ENCODE results near the gene ALDH1L1.

Gene ALDH1L1

DNA sequence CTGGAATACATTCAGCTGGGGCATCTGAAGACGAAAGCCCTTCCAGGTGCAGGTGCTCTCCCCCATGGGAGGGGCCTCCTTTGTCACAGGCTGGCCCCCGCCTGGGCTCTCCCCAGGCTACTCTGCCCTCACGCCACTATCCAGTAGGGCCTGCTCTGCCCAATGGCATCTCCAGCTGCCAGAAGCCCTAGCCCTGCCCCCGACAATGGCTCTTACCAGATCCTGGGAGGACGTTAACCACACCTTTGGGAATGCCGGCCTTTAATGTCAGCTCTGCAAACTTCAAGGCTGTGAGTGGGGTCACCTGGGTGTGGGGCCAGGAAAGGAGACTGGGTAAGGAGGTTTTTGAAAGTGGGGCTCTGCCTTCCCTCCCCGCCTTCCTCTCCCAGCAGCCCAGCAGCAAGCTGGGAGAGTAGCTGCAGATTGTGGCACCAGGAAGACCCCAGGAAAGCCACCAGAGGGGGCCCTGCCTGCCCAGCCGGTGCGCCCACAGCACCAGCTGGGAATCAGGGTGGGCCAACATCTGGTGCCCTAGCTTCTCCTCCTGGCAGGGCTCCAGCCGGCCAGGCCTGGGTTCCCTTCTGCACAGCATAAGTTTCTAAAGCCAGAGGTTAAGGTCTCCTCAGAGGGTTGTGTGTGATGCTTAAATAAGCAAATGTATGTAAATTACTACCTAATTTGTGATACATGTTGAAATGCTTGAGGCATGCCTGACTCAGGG, 56.1 kb downstream of the ALDH1L1 start:
- in situ Hi-C loops (cut with HindIII; ENCODE audit: low sequenced_read_pairs): no loop called here

DNA sequence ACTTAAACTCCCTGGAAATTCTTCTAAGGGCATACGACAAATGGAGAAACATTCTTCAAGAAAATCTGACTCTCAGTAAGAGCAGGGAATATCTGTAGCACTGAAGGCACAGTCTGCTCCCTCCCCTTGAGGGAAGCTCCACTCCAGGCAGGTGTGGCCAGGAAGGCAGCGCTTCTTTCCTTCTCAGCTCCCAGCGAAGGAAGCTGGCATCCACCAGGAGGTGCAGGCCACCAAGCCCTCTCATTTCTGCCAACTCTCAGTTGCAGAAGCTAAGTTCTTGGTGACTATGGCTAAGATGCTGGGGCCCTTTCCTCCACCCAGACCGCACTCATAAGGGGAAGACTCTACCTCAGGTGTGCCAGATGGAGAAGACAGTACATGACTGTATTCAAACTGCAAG, 58.8 kb downstream of the ALDH1L1 start:
- in situ Hi-C loops (cut with HindIII; ENCODE audit: low sequenced_read_pairs): no loop called here

DNA sequence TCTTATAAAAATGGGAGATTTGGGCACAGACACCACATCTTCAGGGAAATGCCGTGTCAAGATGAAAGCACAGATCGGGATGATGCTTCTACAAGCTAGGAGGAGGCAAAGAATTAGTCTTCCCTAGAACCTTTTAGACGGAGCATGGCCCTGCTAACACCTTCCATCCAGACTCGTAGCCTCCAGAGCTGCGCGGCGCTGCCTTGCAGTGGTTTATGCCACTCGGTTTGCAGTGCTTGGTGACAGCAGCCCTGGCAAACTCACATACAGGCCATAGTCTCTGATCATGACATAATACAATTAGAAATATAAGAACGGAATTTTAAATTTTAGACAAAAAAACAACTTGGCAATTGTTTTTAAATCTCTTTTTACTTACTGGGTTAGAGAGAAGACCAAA, 59.3 kb downstream of the ALDH1L1 start:
- in situ Hi-C loops (cut with HindIII; ENCODE audit: low sequenced_read_pairs): no loop called here

DNA sequence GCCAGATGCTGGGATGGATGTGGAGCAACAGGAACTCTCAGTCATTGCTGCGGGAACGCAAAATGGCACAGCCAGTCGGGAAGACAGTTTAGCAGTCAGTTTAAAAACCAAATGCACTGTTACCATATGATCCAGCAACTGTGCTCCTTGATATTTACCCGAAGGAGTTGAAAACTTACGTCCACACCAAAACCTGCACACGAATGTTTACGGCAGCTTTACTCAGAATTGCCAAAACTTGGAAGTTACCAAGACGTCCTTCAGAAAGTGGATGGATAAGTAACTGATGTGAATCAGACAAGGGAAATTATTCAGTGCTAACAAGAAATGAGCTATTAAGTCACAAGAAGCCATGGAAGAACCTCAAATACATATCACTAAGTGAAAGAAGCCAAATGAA, 60.4 kb downstream of the ALDH1L1 start:
- in situ Hi-C loops (cut with HindIII; ENCODE audit: low sequenced_read_pairs): no loop called here

DNA sequence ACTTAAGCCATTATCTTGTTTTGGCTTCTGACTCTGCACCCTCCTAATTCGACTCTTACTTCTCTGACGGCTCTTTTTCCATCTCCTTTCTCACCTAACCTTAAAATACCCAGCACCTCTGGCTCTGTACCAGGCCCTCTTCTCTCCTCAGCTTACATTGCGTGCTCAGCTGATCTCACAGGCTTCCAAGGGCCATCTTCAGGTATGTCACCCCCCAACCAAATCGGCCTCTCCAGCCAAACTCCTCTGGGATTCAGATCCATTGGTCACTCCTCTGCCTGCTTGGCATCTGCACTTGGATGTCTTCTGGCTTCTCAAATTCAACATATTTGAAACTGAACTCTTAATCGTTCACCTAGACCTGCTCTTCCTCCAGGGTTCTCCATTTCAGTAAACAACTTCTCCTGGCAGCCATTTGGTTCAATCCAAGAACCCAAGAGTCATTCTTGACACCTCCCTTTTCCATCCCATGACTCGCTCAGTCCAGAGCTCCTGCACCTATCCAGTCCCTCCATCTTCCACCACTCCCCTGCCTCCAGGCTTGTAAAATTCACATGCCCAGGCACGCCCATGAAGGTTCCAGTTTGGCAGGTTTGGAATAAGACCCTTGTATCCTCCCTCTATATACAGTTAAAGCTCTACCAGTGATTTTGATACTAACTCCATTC, 61.2 kb downstream of the ALDH1L1 start:
- in situ Hi-C loops (cut with HindIII; ENCODE audit: low sequenced_read_pairs): no loop called here

DNA sequence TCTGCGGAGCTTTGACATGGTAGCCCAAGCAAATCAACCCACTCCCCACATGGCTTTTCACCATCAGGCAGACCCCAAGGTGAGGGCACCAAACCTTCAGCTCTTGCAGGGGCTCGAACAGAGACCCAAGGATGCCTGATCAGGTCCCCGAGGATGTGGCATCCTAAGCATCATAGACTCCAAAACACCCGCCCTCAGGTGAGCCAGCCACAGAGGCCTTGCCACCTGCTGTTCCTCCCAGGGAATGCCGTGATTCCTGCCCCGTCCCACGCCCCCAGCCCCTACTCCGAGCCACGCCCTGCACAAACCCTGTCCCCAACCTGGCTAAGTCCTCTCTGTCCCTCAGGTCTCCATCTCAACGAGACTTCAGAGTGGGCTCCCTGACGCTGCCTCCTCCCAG, 61.8 kb downstream of the ALDH1L1 start:
- in situ Hi-C loops (cut with HindIII; ENCODE audit: low sequenced_read_pairs): no loop called here

DNA sequence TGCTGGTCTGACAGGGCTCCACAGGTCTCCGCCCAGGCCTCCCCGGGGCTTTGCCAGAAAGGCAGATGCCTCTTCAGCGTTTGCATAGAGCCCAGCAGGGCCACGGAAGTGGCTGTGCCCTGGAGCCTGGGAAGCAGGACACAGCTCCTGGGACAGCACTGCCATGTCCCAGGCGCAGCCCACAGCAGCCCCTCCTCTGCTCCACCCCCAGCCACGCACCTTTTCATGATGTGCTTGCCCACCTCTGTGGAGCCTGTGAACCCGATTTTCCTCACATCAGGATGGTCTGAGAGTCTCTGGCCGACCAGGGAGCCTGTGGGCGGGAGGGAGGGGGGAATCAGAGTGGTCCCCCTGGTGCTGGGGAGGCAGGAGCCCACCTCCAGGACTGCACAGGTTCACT, 62.6 kb downstream of the ALDH1L1 start:
- in situ Hi-C loops (cut with HindIII; ENCODE audit: low sequenced_read_pairs): no loop called here

DNA sequence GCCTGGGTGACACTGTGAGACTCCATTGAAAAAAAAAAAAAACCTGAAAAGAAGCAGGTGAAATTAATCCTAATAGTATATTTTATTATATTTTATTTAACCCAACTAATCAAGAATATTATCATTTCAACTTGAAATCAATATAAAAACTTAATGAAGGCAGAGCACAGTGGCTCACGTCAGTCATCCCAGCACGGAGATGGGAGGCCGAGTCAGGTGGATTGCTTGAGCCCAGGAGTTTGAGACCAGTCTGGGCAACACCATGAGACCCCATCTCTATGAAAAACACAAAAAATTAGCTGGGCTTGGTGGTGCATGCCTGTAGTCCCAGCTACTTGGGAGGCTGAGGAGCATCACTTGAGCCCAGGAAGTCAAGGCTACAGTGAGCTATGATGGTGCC, 63.2 kb downstream of the ALDH1L1 start:
- in situ Hi-C loops (cut with HindIII; ENCODE audit: low sequenced_read_pairs): no loop called here

DNA sequence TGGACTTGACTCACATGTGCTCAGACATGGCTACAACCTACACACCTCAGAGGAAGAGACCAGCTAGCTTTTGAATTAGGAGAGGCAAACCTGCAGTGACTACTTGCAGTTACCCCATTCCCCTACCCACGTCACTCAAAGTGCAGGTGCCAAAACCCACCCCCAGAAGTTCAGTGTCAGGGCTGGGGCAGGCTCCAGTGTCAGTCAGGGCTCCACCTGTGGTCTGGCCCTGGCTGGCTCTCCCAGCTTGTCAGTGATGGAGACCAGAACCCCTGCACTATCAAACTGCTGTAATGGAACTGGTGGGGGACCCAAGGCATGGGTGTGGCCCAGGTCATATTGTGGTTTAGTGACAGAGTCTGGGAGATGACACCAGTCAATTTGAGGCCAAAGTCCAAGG, 63.9 kb downstream of the ALDH1L1 start:
- in situ Hi-C loops (cut with HindIII; ENCODE audit: low sequenced_read_pairs): no loop called here

DNA sequence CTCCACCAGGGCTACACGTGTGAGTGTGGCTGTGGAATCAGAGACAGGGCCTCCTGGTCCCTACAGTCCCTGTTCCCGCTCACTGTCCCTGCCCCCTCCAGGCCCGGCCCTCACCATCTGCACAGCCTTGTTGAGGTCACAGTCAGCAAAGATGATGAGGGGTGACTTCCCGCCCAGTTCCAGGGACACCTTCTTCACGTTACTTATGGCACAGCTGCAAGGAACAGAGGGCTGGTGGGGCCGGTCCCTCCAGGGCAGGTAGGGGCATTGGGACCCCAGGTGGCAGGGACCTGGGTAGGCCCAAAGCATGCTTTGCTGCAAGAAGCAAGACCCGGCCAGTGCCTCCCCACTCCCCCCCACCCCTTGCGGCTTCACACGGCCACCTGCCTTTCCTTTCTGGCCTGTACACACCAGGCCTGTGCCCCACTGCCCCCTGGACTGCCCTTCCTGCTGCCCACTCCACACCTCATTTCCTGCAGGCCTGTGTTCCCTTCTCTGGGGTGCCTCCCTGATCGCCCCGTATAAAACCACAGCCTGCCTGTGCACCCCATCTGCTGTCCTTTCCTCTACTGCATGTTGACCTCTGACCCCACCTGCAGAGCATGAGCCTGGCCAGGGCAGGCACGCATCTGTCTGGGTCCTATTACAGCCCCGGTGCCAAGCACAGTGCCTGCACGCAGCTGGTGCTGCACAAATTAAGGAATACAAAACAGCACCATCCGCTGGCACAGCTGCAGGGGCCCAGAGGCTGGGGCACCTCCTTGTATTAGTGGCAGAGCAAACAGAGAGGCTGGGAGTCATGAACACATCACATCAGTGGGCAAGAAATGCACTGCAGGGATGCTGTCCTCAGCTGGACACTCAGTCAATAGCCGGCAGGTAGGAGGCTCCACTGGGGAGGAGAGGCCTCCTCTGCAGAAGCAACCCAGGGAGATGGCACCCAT, 65.7 kb downstream of the ALDH1L1 start:
- in situ Hi-C loops (cut with HindIII; ENCODE audit: low sequenced_read_pairs): no loop called here

DNA sequence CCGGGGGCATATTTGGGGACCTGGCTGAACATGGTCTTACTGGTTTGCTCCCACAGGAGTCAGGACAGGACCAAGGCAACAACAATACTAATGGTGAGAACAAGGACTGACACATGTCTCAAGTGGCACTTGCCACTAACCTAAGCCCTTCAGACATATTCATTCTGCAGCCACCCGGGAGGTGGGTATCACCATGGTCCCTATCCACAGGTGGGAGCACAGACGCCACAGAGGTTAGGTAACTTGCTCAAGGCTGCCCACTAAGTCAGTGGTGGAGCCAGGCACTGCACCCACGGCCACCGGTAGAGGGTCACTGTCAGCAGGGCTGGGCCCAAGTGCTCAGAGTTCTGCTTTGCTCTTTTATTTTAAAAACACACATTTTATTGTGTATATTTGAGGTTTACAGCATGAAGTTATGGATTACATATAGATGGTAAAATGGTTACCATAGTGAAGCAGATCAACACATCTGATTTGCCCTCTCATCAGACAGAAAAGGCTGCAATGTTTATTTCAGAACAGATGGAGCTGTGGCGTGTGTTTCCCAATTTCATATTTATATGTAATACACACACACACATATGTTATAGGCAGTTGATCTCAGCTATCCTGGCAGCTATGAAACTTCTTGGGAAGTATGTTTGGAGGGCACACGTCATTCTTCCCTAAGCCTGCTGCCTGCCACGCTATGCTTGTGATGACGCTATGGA, 66.5 kb downstream of the ALDH1L1 start:
- in situ Hi-C loops (cut with HindIII; ENCODE audit: low sequenced_read_pairs): no loop called here

DNA sequence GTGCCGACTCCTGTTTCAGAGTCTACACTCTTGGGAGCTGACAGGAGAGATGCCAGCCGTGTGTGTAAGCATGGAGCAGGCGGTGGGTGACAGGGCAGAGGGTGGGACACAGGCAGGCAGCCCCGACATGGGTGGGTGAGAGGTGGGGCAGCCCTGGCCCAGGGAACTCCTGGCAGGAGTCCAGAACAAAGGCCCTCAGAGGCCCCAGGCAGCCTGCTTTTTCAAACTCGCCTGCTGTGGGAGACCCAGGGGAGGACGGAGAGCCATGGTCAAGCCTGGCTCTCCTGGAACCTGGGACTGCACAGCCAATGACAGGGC, 67.2 kb downstream of the ALDH1L1 start:
- in situ Hi-C loops (cut with HindIII; ENCODE audit: low sequenced_read_pairs): no loop called here

DNA sequence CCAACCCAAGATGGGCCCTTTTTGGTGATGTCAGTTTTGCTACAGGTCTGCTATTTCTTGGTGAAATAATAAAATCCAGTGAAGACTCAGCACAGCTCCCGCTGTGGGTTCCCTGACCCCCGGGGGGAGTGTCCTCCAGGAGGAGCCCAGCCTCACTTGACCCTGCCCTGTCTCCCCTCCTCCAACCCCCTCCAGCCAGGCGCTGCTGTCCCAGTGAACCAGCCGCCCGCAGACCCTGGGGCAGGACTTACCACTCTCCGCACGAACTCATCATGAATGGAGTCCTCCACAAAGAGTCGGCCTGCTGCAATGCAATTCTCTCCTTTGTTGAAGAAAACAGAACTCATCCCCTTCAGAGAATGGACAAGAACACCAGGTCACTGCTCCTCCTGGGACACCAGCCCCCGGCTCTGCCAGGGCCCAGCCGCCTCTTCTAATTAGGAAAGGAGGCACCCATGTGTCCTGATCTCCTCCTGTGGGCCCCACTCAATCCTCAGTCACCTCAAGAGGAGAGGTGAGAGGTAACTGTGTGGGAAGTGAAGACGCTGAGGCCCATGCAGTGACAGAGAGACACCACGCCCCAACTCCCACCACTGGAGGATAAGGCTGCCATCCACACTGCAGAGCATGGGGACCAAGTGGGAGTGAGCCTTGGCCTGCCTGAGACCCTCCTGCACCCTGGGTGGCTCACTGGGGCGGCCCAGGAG, 67.7 kb downstream of the ALDH1L1 start:
- in situ Hi-C loops (cut with HindIII; ENCODE audit: low sequenced_read_pairs): no loop called here

DNA sequence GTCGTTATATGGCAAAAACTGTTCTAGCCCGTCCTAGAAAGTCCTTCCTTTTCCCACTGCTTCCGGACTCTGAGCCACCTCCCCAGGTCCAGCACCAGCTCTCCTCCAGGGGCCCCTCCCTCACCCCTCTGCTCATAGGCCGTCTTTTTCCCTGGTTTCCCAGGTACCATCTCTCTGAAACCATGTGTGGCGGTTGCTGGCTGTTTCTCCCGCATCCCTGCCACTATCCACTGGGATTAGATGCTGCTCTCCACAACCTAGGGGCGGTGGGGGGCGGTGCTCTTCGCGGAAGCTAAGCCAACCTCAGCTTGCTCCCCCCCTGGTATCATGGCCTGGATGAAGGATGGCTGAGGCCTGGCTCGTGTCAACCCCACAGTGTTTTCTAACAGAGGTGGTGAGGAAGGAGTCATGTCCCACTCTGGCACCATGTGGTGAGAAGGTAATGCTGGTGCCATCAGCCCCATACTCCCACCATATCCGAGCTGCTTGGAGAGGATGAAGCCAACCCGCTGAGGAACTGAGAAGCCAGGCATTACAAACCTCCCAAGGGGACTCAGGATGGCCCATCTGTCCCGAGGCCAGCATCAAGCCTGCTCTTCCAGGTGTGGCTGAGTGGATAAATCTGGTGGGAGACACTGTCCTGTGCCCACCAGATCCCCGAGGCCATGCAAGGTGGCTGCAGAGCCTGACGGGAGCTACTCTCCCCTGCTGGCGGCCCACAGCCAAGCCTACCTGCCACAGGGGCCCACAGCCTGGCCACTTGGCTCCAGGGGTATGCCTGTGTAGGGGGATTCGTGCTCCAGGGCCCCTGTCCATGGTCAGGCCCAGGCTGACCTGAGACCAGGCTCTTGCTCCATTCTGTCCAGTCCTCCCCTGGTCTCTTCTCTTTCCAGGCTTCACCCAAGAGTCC, 68.6 kb downstream of the ALDH1L1 start:
- in situ Hi-C loops (cut with HindIII; ENCODE audit: low sequenced_read_pairs): no loop called here

DNA sequence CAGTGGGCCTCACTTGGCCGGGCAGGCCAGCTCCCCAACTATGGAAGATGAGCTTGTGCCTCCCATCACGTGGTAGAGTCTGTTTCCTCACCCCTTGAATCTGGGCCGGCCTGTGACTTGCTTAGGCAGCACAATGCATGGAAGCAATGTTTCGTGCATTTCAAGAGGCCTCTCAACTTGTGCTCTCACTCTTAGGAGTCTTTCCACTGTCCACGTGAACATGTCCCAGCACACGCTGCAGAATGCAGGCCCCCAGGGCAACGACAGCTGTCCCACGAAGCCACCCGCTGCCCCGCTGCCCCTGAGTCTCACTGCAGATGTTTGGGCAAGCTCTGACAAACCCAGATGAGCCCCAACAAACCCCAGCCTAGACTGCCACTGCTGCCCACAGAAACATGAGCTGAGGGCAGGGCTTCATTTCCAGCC, 69.2 kb downstream of the ALDH1L1 start:
- in situ Hi-C loops (cut with HindIII; ENCODE audit: low sequenced_read_pairs): no loop called here

DNA sequence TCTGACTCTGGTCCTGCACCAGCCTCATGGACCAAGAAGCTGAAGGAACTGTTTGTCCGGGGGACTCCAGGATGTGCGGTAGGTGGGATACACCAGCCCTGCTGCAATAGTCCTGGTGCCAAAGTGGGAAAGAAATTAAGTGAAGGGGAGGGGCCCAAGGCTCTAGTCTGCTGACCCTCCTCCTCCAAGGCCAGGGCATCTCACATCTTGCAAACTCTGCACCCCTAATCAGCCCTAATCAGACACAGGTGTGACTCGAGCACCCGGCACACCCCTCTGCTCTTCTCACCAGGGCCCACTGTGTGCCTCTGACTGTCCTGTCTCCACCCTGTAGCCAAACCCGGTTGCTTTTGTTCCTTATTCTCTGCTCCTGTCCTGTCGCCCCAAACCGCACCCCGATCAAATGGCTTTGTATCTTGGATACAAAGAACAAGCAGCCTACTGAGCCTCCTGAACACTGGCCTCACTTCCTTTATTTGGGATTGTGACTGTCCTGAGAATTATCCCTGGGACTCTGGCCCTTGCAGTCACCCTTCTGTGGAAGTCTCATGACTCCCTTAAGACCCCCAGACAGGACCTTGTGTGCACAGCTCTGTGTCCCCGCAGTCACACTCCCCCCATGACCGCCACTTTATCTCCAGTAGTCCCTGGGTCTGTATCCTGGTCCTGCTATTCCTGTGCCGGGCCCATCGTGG, 69.8 kb downstream of the ALDH1L1 start:
- in situ Hi-C loops (cut with HindIII; ENCODE audit: low sequenced_read_pairs): no loop called here

DNA sequence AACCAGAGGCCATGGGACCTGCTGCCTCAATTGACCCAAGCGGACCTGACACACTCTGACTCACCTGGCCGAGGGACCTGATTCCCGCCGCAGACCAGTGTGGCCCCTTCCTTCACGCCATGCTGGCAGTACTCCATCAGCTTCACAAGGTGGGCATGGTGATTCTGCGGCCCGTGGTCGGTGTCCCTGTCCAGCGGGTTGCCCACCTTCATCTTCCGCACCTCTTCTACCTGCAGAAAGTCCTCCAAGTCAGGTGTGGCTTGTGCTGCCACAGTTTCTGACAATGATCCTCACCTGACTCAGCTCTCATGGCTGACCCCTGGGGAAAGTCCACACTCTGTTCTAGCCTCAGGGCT, 70.5 kb downstream of the ALDH1L1 start:
- in situ Hi-C loops (cut with HindIII; ENCODE audit: low sequenced_read_pairs): no loop called here

DNA sequence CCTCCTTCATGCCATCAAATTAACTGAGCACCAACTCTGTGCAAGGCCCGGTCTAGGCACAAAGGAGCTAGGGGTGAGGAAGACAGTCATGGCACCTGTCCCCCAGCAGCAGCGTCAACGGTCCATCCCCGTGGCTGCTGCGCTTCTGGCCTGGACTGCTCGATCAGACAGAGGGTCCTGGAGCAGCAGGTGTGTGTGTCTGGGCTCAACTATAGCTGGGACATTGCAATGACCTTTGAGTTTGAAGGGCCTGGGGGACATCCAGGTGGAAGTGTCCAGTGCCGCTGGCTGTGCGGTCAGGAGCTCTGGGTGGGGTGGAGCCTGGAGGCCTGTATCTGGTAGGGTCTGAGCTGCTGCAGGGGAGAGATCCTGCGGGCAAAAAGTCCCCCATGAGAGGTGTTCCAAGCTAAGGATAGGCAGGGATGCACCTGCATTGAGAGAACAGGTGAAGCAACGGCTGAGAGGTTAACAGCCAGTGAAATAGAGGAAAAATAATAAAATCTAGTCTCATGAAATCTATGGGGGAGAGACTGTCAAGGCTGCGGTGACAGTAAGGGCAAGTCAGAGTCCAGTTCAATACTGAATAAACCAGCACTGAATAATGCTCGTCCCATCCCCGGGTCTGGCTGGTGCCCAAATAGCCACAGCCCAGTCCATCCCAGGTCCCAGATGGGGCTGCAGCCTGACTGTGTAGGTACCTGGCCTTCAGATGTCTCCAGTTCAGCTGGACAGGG, 71.1 kb downstream of the ALDH1L1 start:
- in situ Hi-C loops (cut with HindIII; ENCODE audit: low sequenced_read_pairs): no loop called here
